Measurements from ENCODE around the gene ABI1.
A peak's percentile ranks its signal among the peaks of the same experiment; 100 is the strongest.

ABI1 gene

DNA sequence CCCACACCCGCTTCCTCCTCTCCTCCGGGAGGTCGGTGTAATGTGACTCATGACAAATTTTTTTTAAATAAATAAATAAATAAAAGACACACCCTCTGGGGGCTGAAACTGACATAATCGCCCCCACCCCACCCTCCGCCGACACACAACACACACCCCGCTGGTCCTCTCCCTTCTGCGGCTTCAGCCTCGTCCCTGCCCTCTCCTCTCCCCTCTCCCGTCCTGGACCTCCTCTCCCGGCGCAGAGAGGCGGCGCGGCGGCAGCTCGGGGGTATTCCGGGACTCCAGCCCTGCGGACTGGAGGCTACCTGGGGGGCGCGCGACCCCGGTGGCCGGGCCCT lies 686 bp downstream of the ABI1 start:
- Histone ChIP-seq H3K9me3 (ENCODE audit: control insufficient read depth, insufficient read depth, low read depth, low read length) (no peaks in the 10 kb centered on the region), H3K27ac (ENCODE audit: extremely low read depth, low read depth, low read length) (peak overlapping the region; percentile 92), H3K36me3 (ENCODE audit: control insufficient read depth in 2 of 2, insufficient read depth in 1 of 2, low read length in 2 of 2) (no peaks in the 10 kb centered on the region), H3K4me1 (ENCODE audit: control insufficient read depth, insufficient read depth, low read length) (peaks cover 10% of the 10 kb centered on the region), H3K4me3 (ENCODE audit: low read depth, low read length) (peak overlapping the region; percentile 92)
- CTCF ChIA-PET: interaction anchor here (0.6 to 1.2 kb wide), 5 partner anchors 13 to 134 kb away, joined by 3 to 5 read pairs (median 4); no protein-coding TSS in a partner anchor
- POLR2A ChIA-PET: interaction anchor here (1.2 kb wide), 1 partner anchor 116 kb away, joined by 3 read pairs; no protein-coding TSS in a partner anchor
- TF ChIP-seq ZNF146 (tag by site-specific recombination; IDR thresholded peaks at IDR 0.05): no peak
- TF ChIP-seq, protein P1, sequence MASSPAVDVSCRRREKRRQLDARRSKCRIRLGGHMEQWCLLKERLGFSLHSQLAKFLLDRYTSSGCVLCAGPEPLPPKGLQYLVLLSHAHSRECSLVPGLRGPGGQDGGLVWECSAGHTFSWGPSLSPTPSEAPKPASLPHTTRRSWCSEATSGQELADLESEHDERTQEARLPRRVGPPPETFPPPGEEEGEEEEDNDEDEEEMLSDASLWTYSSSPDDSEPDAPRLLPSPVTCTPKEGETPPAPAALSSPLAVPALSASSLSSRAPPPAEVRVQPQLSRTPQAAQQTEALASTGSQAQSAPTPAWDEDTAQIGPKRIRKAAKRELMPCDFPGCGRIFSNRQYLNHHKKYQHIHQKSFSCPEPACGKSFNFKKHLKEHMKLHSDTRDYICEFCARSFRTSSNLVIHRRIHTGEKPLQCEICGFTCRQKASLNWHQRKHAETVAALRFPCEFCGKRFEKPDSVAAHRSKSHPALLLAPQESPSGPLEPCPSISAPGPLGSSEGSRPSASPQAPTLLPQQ (tag by site-specific recombination; IDR thresholded peaks at IDR 0.05): no peak
- no peak for TF ChIP-seq ZNF223 (tag by site-specific recombination; IDR thresholded peaks at IDR 0.05)
- TF ChIP-seq, protein P2, sequence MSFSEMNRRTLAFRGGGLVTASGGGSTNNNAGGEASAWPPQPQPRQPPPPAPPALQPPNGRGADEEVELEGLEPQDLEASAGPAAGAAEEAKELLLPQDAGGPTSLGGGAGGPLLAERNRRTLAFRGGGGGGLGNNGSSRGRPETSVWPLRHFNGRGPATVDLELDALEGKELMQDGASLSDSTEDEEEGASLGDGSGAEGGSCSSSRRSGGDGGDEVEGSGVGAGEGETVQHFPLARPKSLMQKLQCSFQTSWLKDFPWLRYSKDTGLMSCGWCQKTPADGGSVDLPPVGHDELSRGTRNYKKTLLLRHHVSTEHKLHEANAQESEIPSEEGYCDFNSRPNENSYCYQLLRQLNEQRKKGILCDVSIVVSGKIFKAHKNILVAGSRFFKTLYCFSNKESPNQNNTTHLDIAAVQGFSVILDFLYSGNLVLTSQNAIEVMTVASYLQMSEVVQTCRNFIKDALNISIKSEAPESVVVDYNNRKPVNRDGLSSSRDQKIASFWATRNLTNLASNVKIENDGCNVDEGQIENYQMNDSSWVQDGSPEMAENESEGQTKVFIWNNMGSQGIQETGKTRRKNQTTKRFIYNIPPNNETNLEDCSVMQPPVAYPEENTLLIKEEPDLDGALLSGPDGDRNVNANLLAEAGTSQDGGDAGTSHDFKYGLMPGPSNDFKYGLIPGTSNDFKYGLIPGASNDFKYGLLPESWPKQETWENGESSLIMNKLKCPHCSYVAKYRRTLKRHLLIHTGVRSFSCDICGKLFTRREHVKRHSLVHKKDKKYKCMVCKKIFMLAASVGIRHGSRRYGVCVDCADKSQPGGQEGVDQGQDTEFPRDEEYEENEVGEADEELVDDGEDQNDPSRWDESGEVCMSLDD (tag by site-specific recombination; IDR thresholded peaks at IDR 0.05): no peak
- no peak for TF ChIP-seq MYNN (tag by site-specific recombination; IDR thresholded peaks at IDR 0.05; ENCODE audit: borderline replicate concordance)
- TF ChIP-seq ZNF621 (tag by site-specific recombination; IDR thresholded peaks at IDR 0.05): no peak
- no peak for TF ChIP-seq BCL11B (tag by site-specific recombination; IDR thresholded peaks at IDR 0.05; ENCODE audit: low read depth)
- no peak for TF ChIP-seq ZNF560 (tag by site-specific recombination; IDR thresholded peaks at IDR 0.05; ENCODE audit: borderline replicate concordance)
- no peak for TF ChIP-seq ZNF501 (tag by site-specific recombination; IDR thresholded peaks at IDR 0.05)
- TF ChIP-seq KLF1 (tag by site-specific recombination; IDR thresholded peaks at IDR 0.05): peak; percentile 85
- TF ChIP-seq, protein P3, sequence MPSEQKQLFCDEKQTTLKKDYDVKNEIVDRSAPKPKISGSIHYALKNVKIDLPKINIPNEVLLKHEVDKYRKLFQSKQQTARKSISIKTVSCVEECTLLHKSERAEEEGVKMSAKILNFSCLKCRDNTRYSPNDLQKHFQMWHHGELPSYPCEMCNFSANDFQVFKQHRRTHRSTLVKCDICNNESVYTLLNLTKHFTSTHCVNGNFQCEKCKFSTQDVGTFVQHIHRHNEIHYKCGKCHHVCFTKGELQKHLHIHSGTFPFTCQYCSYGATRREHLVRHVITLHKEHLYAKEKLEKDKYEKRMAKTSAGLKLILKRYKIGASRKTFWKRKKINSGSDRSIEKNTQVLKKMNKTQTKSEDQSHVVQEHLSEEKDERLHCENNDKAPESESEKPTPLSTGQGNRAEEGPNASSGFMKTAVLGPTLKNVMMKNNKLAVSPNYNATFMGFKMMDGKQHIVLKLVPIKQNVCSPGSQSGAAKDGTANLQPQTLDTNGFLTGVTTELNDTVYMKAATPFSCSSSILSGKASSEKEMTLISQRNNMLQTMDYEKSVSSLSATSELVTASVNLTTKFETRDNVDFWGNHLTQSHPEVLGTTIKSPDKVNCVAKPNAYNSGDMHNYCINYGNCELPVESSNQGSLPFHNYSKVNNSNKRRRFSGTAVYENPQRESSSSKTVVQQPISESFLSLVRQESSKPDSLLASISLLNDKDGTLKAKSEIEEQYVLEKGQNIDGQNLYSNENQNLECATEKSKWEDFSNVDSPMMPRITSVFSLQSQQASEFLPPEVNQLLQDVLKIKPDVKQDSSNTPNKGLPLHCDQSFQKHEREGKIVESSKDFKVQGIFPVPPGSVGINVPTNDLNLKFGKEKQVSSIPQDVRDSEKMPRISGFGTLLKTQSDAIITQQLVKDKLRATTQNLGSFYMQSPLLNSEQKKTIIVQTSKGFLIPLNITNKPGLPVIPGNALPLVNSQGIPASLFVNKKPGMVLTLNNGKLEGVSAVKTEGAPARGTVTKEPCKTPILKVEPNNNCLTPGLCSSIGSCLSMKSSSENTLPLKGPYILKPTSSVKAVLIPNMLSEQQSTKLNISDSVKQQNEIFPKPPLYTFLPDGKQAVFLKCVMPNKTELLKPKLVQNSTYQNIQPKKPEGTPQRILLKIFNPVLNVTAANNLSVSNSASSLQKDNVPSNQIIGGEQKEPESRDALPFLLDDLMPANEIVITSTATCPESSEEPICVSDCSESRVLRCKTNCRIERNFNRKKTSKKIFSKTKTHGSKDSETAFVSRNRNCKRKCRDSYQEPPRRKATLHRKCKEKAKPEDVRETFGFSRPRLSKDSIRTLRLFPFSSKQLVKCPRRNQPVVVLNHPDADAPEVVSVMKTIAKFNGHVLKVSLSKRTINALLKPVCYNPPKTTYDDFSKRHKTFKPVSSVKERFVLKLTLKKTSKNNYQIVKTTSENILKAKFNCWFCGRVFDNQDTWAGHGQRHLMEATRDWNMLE (tag by site-specific recombination; conservative IDR thresholded peaks at IDR 0.05; ENCODE audit: low read depth): no peak
- TF ChIP-seq ZNF830 (tag by site-specific recombination; IDR thresholded peaks at IDR 0.05; ENCODE audit: low read depth): no peak
- TF ChIP-seq, protein P4, sequence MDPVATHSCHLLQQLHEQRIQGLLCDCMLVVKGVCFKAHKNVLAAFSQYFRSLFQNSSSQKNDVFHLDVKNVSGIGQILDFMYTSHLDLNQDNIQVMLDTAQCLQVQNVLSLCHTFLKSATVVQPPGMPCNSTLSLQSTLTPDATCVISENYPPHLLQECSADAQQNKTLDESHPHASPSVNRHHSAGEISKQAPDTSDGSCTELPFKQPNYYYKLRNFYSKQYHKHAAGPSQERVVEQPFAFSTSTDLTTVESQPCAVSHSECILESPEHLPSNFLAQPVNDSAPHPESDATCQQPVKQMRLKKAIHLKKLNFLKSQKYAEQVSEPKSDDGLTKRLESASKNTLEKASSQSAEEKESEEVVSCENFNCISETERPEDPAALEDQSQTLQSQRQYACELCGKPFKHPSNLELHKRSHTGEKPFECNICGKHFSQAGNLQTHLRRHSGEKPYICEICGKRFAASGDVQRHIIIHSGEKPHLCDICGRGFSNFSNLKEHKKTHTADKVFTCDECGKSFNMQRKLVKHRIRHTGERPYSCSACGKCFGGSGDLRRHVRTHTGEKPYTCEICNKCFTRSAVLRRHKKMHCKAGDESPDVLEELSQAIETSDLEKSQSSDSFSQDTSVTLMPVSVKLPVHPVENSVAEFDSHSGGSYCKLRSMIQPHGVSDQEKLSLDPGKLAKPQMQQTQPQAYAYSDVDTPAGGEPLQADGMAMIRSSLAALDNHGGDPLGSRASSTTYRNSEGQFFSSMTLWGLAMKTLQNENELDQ (tag by site-specific recombination; IDR thresholded peaks at IDR 0.05; ENCODE audit: low read depth): no peak
- TF ChIP-seq ZNF777 (tag by site-specific recombination; IDR thresholded peaks at IDR 0.05; ENCODE audit: borderline replicate concordance): no peak
- TF ChIP-seq, protein P5, sequence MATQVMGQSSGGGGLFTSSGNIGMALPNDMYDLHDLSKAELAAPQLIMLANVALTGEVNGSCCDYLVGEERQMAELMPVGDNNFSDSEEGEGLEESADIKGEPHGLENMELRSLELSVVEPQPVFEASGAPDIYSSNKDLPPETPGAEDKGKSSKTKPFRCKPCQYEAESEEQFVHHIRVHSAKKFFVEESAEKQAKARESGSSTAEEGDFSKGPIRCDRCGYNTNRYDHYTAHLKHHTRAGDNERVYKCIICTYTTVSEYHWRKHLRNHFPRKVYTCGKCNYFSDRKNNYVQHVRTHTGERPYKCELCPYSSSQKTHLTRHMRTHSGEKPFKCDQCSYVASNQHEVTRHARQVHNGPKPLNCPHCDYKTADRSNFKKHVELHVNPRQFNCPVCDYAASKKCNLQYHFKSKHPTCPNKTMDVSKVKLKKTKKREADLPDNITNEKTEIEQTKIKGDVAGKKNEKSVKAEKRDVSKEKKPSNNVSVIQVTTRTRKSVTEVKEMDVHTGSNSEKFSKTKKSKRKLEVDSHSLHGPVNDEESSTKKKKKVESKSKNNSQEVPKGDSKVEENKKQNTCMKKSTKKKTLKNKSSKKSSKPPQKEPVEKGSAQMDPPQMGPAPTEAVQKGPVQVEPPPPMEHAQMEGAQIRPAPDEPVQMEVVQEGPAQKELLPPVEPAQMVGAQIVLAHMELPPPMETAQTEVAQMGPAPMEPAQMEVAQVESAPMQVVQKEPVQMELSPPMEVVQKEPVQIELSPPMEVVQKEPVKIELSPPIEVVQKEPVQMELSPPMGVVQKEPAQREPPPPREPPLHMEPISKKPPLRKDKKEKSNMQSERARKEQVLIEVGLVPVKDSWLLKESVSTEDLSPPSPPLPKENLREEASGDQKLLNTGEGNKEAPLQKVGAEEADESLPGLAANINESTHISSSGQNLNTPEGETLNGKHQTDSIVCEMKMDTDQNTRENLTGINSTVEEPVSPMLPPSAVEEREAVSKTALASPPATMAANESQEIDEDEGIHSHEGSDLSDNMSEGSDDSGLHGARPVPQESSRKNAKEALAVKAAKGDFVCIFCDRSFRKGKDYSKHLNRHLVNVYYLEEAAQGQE (tag by site-specific recombination; IDR thresholded peaks at IDR 0.05): no peak
- no peak for TF ChIP-seq ZSCAN23 (tag by site-specific recombination; IDR thresholded peaks at IDR 0.05)
- no peak for TF ChIP-seq ZNF169 (tag by site-specific recombination; IDR thresholded peaks at IDR 0.05)
- TF ChIP-seq ZNF433 (tag by site-specific recombination; IDR thresholded peaks at IDR 0.05; ENCODE audit: low read depth): no peak
- no peak for TF ChIP-seq ZNF600 (tag by site-specific recombination; IDR thresholded peaks at IDR 0.05)
- TF ChIP-seq, protein P6, sequence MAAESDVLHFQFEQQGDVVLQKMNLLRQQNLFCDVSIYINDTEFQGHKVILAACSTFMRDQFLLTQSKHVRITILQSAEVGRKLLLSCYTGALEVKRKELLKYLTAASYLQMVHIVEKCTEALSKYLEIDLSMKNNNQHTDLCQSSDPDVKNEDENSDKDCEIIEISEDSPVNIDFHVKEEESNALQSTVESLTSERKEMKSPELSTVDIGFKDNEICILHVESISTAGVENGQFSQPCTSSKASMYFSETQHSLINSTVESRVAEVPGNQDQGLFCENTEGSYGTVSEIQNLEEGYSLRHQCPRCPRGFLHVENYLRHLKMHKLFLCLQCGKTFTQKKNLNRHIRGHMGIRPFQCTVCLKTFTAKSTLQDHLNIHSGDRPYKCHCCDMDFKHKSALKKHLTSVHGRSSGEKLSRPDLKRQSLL (tag by site-specific recombination; IDR thresholded peaks at IDR 0.05): no peak
- TF ChIP-seq ZNF596 (tag by site-specific recombination; IDR thresholded peaks at IDR 0.05): no peak; the same call in 1 of the 2 replicates
- no peak for TF ChIP-seq ZNF214 (tag by site-specific recombination; IDR thresholded peaks at IDR 0.05; ENCODE audit: borderline replicate concordance)

Data from HEK293 (cell line).